IPS-18a (cell line): ENCODE data around the gene ARAP2.

Source experiments
- H3K27ac ChIP-seq: one replicate; pipeline ENCODE4 v1.5.1; 2013; ENCODE audit warnings: low read length
- H3K27me3 ChIP-seq: one replicate; pipeline ENCODE4 v1.6.1; 2013; ENCODE audit warnings: mild to moderate bottlenecking, low read length; ENCODE audit not compliant: control insufficient read depth, insufficient read depth
- H3K36me3 ChIP-seq: one replicate; pipeline ENCODE4 v1.6.1; 2013; ENCODE audit warnings: low read depth, low read length; ENCODE audit not compliant: control insufficient read depth
- H3K4me1 ChIP-seq: one replicate; pipeline ENCODE4 v1.6.1; 2013; ENCODE audit warnings: low read depth, low read length; ENCODE audit not compliant: control insufficient read depth
- H3K4me3 ChIP-seq: one replicate; pipeline ENCODE4 v1.5.1; 2013; ENCODE audit warnings: low read length
- H3K9ac ChIP-seq: one replicate; pipeline ENCODE4 v1.6.1; 2013; ENCODE audit warnings: mild to moderate bottlenecking, low read length, moderate library complexity
- H3K9me3 ChIP-seq: one replicate; pipeline ENCODE4 v1.6.1; 2013; ENCODE audit warnings: low read depth, low read length; ENCODE audit not compliant: control insufficient read depth

The ARAP2 gene

GRCh38 chr4:36278789-36279188 is 34.5 kb upstream of the ARAP2 start:
- no peaks in the 10 kb centered on the region for H3K9me3 ChIP-seq
- no peak overlapping the region for H3K27ac ChIP-seq

DNA sequence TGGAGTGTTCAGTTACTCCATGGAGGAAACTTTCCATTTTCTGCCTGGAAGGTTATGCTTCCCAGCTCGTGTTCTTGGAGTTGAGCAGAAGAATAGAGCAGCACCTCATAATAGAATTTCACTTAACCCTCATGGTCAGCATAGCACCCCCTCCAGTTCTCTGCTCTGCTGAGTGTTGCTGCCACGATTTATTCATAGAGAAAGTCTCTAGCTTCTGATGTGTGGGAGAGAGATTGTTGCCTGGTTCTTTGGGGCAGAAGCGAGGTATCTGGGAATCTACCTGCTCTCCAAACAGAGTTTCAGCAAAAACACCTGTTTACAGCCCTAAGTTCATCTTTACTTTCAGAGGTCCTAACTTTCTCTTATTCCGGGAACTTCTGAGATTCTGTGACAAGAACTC is 33.2 kb upstream of the ARAP2 start:
- H3K4me3 ChIP-seq: no peak overlapping the region
- H3K9ac ChIP-seq: no peak overlapping the region
- H3K4me1 ChIP-seq: peaks cover 6% of the 10 kb centered on the region
- no peak overlapping the region for H3K27ac ChIP-seq
- H3K27me3 ChIP-seq: no peaks in the 10 kb centered on the region
- no peaks in the 10 kb centered on the region for H3K9me3 ChIP-seq
- H3K36me3 ChIP-seq: no peaks in the 10 kb centered on the region

More at GRCh38 chr4:36278789-36279188, 34.5 kb upstream of the ARAP2 start:
- no peaks in the 10 kb centered on the region for H3K27me3 ChIP-seq
- H3K4me3 ChIP-seq: no peak overlapping the region
- H3K36me3 ChIP-seq: no peaks in the 10 kb centered on the region
- peaks cover 6% of the 10 kb centered on the region for H3K4me1 ChIP-seq
- no peak overlapping the region for H3K9ac ChIP-seq

DNA sequence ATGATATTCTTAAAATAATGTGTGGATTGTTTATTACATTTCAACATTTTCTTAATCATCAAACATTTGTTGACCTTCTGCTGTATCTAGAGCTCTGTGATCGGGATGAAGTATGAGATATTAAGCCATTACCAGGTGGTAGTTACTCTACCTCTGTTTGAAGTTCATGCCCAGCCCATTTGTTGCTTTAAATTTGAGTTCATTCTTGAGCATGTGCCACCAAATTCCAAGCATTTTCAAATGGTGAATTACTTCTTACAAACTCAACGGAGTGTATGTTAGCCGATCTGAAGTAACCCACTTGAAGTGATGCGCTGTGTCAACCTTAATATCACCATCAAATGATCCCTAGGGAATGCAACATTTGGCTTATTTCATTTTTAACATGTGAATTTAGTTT is 29.8 kb upstream of the ARAP2 start:
- no peak overlapping the region for H3K4me3 ChIP-seq
- no peaks in the 10 kb centered on the region for H3K9me3 ChIP-seq
- no peaks in the 10 kb centered on the region for H3K27me3 ChIP-seq
- no peak overlapping the region for H3K27ac ChIP-seq
- no peak overlapping the region for H3K9ac ChIP-seq
- H3K36me3 ChIP-seq: no peaks in the 10 kb centered on the region
- H3K4me1 ChIP-seq: no peaks in the 10 kb centered on the region

GRCh38 chr4:36273276-36273675 is 29.0 kb upstream of the ARAP2 start:
- no peak overlapping the region for H3K9ac ChIP-seq
- no peaks in the 10 kb centered on the region for H3K27me3 ChIP-seq
- H3K9me3 ChIP-seq: no peaks in the 10 kb centered on the region
- H3K27ac ChIP-seq: no peak overlapping the region
- no peaks in the 10 kb centered on the region for H3K36me3 ChIP-seq
- H3K4me1 ChIP-seq: no peaks in the 10 kb centered on the region
- H3K4me3 ChIP-seq: no peak overlapping the region

- Histone ChIP-seq H3K4me3 (no peak overlapping the region), H3K36me3 (no peaks in the 10 kb centered on the region), H3K27ac (no peak overlapping the region), H3K9ac (no peak overlapping the region), H3K9me3 (no peaks in the 10 kb centered on the region), H3K4me1 (peaks cover 4% of the 10 kb centered on the region), H3K27me3 (no peaks in the 10 kb centered on the region)
These were observed 25.3 kb upstream of the ARAP2 start for GRCh38 chr4:36269533-36270173.

- peaks cover 8% of the 10 kb centered on the region for H3K4me1 ChIP-seq
These were observed 24.8 kb upstream of the ARAP2 start for GRCh38 chr4:36269101-36269500.

GRCh38 chr4:36267486-36268268 is 23.4 kb upstream of the ARAP2 start:
- H3K4me1 ChIP-seq: peaks cover 12% of the 10 kb centered on the region
- H3K36me3 ChIP-seq: no peaks in the 10 kb centered on the region
- no peak overlapping the region for H3K9ac ChIP-seq
- no peak overlapping the region for H3K27ac ChIP-seq
- H3K27me3 ChIP-seq: no peaks in the 10 kb centered on the region
- H3K9me3 ChIP-seq: no peaks in the 10 kb centered on the region
- no peak overlapping the region for H3K4me3 ChIP-seq

More at GRCh38 chr4:36269101-36269500, 24.8 kb upstream of the ARAP2 start:
- no peak overlapping the region for H3K27ac ChIP-seq
- H3K36me3 ChIP-seq: no peaks in the 10 kb centered on the region
- no peak overlapping the region for H3K4me3 ChIP-seq
- H3K9me3 ChIP-seq: no peaks in the 10 kb centered on the region
- H3K27me3 ChIP-seq: no peaks in the 10 kb centered on the region
- no peak overlapping the region for H3K9ac ChIP-seq

DNA sequence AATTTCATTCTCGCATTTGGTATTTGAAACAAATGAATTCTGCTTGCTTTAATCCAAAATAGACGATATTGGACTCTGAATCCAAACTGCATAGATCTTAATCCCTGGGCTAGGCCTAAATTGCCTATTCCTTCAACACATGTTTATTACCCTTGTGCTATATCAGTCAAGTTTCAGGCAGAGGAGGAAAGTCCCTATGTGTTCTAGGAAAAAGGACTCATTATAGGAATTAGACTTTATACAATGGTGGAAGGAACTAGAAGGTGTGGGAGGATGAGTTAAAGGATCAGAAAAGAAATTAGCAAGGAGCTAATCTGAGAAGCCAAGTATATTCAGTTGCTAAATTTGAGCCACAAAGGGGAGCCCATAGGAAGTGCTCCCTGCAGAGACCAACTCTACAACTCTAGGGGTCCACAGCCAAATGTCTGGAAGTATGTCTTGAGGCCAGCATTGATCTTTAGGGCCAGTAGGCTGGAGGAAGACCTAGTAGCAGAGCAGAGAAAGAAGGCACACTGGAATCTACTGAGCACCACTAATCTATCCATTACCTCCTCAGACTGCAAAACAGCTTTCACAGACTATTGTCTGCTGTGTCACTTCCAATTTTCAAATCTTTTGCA is 20.0 kb upstream of the ARAP2 start:
- H3K36me3 ChIP-seq: no peaks in the 10 kb centered on the region

GRCh38 chr4:36260731-36261130 is 16.4 kb upstream of the ARAP2 start:
- H3K36me3 ChIP-seq: no peaks in the 10 kb centered on the region
- no peak overlapping the region for H3K4me3 ChIP-seq
- no peaks in the 10 kb centered on the region for H3K9me3 ChIP-seq
- no peak overlapping the region for H3K9ac ChIP-seq
- peaks cover 17% of the 10 kb centered on the region for H3K4me1 ChIP-seq
- no peaks in the 10 kb centered on the region for H3K27me3 ChIP-seq
- H3K27ac ChIP-seq: no peak overlapping the region

More for the DNA sequence above, 20.0 kb upstream of the ARAP2 start:
- Histone ChIP-seq H3K27me3 (no peaks in the 10 kb centered on the region), H3K4me3 (no peak overlapping the region), H3K4me1 (peaks cover 12% of the 10 kb centered on the region), H3K9ac (no peak overlapping the region), H3K9me3 (no peaks in the 10 kb centered on the region), H3K27ac (no peak overlapping the region)

- Histone ChIP-seq H3K36me3 (no peaks in the 10 kb centered on the region), H3K9ac (no peak overlapping the region), H3K27ac (no peak overlapping the region), H3K4me3 (no peak overlapping the region), H3K9me3 (no peaks in the 10 kb centered on the region), H3K27me3 (no peaks in the 10 kb centered on the region), H3K4me1 (peaks cover 6% of the 10 kb centered on the region)
These were observed 12.1 kb upstream of the ARAP2 start for GRCh38 chr4:36256398-36256891.

GRCh38 chr4:36255577-36255976 is 11.3 kb upstream of the ARAP2 start:
- no peak overlapping the region for H3K4me3 ChIP-seq
- no peaks in the 10 kb centered on the region for H3K27me3 ChIP-seq
- no peak overlapping the region for H3K9ac ChIP-seq
- H3K27ac ChIP-seq: no peak overlapping the region
- H3K9me3 ChIP-seq: no peaks in the 10 kb centered on the region
- H3K36me3 ChIP-seq: no peaks in the 10 kb centered on the region
- peaks cover 6% of the 10 kb centered on the region for H3K4me1 ChIP-seq
